Stomach (tissue), 4 donors: ENCODE data around the gene CCDC192.

Source experiments
- CTCF ChIP-seq, 7 experiments: fragments of 450-650 bp in 4 of 7; fragments of 200-600 bp in 3 of 7; sonication (generic) in 3 of 7; IDR thresholded peaks; one replicate each; pipeline ENCODE4 v1.5.1; 2016 to 2019; ENCODE audit warnings: antibody characterized with exemption in 7 of 7, control low read depth in 2 of 7, mild to moderate bottlenecking in 1 of 7
- POLR2AphosphoS5 ChIP-seq, 3 donors: sonication (generic); formaldehyde crosslinking; IDR thresholded peaks; one replicate each; pipeline ENCODE4 v1.6.1; 2016; ENCODE audit warnings: antibody characterized with exemption in 3 of 3

GRCh38 chr5:127671218-127671617 lies 32.0 kb upstream of the CCDC192 start:
- no peak for TF ChIP-seq CTCF (IDR thresholded peaks at IDR 0.05)
- no peak for TF ChIP-seq POLR2AphosphoS5 (IDR thresholded peaks at IDR 0.05)
